ENCODE data around the gene FGR. TPM values are rescaled to one million over a fixed set of nuclear protein-coding genes. Genes with fewer than 3 reads are reported as not detected.

The FGR gene
- total RNA-seq, 1 donor = 0.36 TPM

- H3K4me3 ChIP-seq (ENCODE audit: insufficient read depth, low read length) = no peak overlapping the region
- no peak overlapping the region for H2AFZ ChIP-seq (ENCODE audit: low read length)
- H3K9me3 ChIP-seq (ENCODE audit: low read depth, low read length) = no peaks in the 10 kb centered on the region
- no peaks in the 10 kb centered on the region for H3K36me3 ChIP-seq (ENCODE audit: insufficient read depth, low read length)
- H4K20me1 ChIP-seq (ENCODE audit: insufficient read depth, low read length) = no peaks in the 10 kb centered on the region
- no peak overlapping the region for H3K27ac ChIP-seq (ENCODE audit: low read depth, low read length)
- no peaks in the 10 kb centered on the region for H3K4me1 ChIP-seq (ENCODE audit: insufficient read depth, low read length)
- H3K27me3 ChIP-seq (ENCODE audit: insufficient read depth, low read length) = peaks cover 12% of the 10 kb centered on the region
- TF ChIP-seq CTCF (IDR thresholded peaks at IDR 0.05; ENCODE audit: extremely low read depth, low read depth, low read length) = no peak
- DNase-seq (ENCODE audit: insufficient read length, low spot score, missing footprints) = peak; percentile 48
- no peaks in the 10 kb centered on the region for H3K79me2 ChIP-seq (ENCODE audit: insufficient read depth, low read length)
- H3K4me2 ChIP-seq (ENCODE audit: insufficient read depth, low read length) = no peak overlapping the region
These were observed 20.9 kb downstream of the FGR start for GRCh38 chr1:27614043-27614624.

GRCh38 chr1:27612718-27613117 lies 22.3 kb downstream of the FGR start:
- no peaks in the 10 kb centered on the region for H3K36me3 ChIP-seq (ENCODE audit: insufficient read depth, low read length)
- H3K4me2 ChIP-seq (ENCODE audit: insufficient read depth, low read length) = no peak overlapping the region
- H3K27me3 ChIP-seq (ENCODE audit: insufficient read depth, low read length) = peaks cover 12% of the 10 kb centered on the region
- H3K9me3 ChIP-seq (ENCODE audit: low read depth, low read length) = no peaks in the 10 kb centered on the region
- no peaks in the 10 kb centered on the region for H4K20me1 ChIP-seq (ENCODE audit: insufficient read depth, low read length)
- DNase-seq (ENCODE audit: insufficient read length, low spot score, missing footprints) = peak; percentile 79
- no peak overlapping the region for H3K27ac ChIP-seq (ENCODE audit: low read depth, low read length)
- TF ChIP-seq CTCF (IDR thresholded peaks at IDR 0.05; ENCODE audit: extremely low read depth, low read depth, low read length) = no peak
- H3K79me2 ChIP-seq (ENCODE audit: insufficient read depth, low read length) = no peaks in the 10 kb centered on the region
- no peaks in the 10 kb centered on the region for H3K4me1 ChIP-seq (ENCODE audit: insufficient read depth, low read length)
- H2AFZ ChIP-seq (ENCODE audit: low read length) = no peak overlapping the region
- no peak overlapping the region for H3K4me3 ChIP-seq (ENCODE audit: insufficient read depth, low read length)

GRCh38 chr1:27611450-27611849 lies 23.5 kb downstream of the FGR start:
- peaks cover 12% of the 10 kb centered on the region for H3K27me3 ChIP-seq (ENCODE audit: insufficient read depth, low read length)
- H3K9me3 ChIP-seq (ENCODE audit: low read depth, low read length) = no peaks in the 10 kb centered on the region
- no peak for TF ChIP-seq CTCF (IDR thresholded peaks at IDR 0.05; ENCODE audit: extremely low read depth, low read depth, low read length)
- no peak overlapping the region for H3K4me3 ChIP-seq (ENCODE audit: insufficient read depth, low read length)
- no peaks in the 10 kb centered on the region for H3K4me1 ChIP-seq (ENCODE audit: insufficient read depth, low read length)
- no peaks in the 10 kb centered on the region for H3K36me3 ChIP-seq (ENCODE audit: insufficient read depth, low read length)
- H4K20me1 ChIP-seq (ENCODE audit: insufficient read depth, low read length) = no peaks in the 10 kb centered on the region
- H2AFZ ChIP-seq (ENCODE audit: low read length) = no peak overlapping the region
- no peaks in the 10 kb centered on the region for H3K79me2 ChIP-seq (ENCODE audit: insufficient read depth, low read length)
- peak; percentile 3 for DNase-seq (ENCODE audit: insufficient read length, low spot score, missing footprints)
- H3K4me2 ChIP-seq (ENCODE audit: insufficient read depth, low read length) = no peak overlapping the region
- no peak overlapping the region for H3K27ac ChIP-seq (ENCODE audit: low read depth, low read length)

- no peak overlapping the region for H3K27ac ChIP-seq (ENCODE audit: low read depth, low read length)
- H3K4me2 ChIP-seq (ENCODE audit: insufficient read depth, low read length) = no peak overlapping the region
- peaks cover 2% of the 10 kb centered on the region for H3K4me1 ChIP-seq (ENCODE audit: insufficient read depth, low read length)
- peak; percentile 31 for DNase-seq (ENCODE audit: insufficient read length, low spot score, missing footprints)
- H3K9me3 ChIP-seq (ENCODE audit: low read depth, low read length) = no peaks in the 10 kb centered on the region
- no peaks in the 10 kb centered on the region for H4K20me1 ChIP-seq (ENCODE audit: insufficient read depth, low read length)
- no peak overlapping the region for H3K4me3 ChIP-seq (ENCODE audit: insufficient read depth, low read length)
- no peaks in the 10 kb centered on the region for H3K36me3 ChIP-seq (ENCODE audit: insufficient read depth, low read length)
- peaks cover 12% of the 10 kb centered on the region for H3K27me3 ChIP-seq (ENCODE audit: insufficient read depth, low read length)
- no peak for TF ChIP-seq CTCF (IDR thresholded peaks at IDR 0.05; ENCODE audit: extremely low read depth, low read depth, low read length)
- H3K79me2 ChIP-seq (ENCODE audit: insufficient read depth, low read length) = no peaks in the 10 kb centered on the region
- no peak overlapping the region for H2AFZ ChIP-seq (ENCODE audit: low read length)
These were observed 25.3 kb downstream of the FGR start for GRCh38 chr1:27609618-27610240.

Data from osteoblast (primary cell).